H9 (cell line): ENCODE results near the gene DTX2. TPM values are rescaled to one million over a fixed set of nuclear protein-coding genes. Genes with fewer than 3 reads are reported as not detected.
A peak's percentile ranks its signal among the peaks of the same experiment; 100 is the strongest.

Source experiments
- DNase-seq: peaks from one replicate; pipeline ENCODE4 v3.0.0-alpha.2; 2017
- H2AFZ ChIP-seq: one replicate; pipeline ENCODE4 v1.6.1; 2013; ENCODE audit warnings: mild to moderate bottlenecking, low read length, control low read depth, moderate library complexity
- H2AK5ac ChIP-seq: 2 replicates; pipeline ENCODE4 v1.6.1; 2013; ENCODE audit warnings: low read length, control low read depth, mixed read lengths; ENCODE audit not compliant: insufficient read length
- H2BK120ac ChIP-seq: one replicate; pipeline ENCODE4 v1.6.1; 2013; ENCODE audit warnings: low read depth, mild to moderate bottlenecking, low read length, control low read depth, inconsistent platforms; ENCODE audit not compliant: poor library complexity, severe bottlenecking
- H2BK12ac ChIP-seq: 2 replicates; pipeline ENCODE4 v1.6.1; 2013; ENCODE audit warnings: low read length, control low read depth, mixed read lengths, low read depth; ENCODE audit not compliant: insufficient read length
- H2BK15ac ChIP-seq: 2 replicates; pipeline ENCODE4 v1.6.1; 2013; ENCODE audit warnings: low read depth, low read length, control low read depth
- H2BK20ac ChIP-seq: one replicate; pipeline ENCODE4 v1.6.1; 2013; ENCODE audit warnings: low read depth, mild to moderate bottlenecking, low read length, control low read depth, inconsistent platforms; ENCODE audit not compliant: poor library complexity, severe bottlenecking
- H2BK5ac ChIP-seq: 2 replicates; pipeline ENCODE4 v1.6.1; 2013; ENCODE audit warnings: low read length, control low read depth, mixed read lengths; ENCODE audit not compliant: insufficient read length
- H3K14ac ChIP-seq: 2 replicates; pipeline ENCODE4 v1.6.1; 2013; ENCODE audit warnings: low read length, control low read depth; ENCODE audit not compliant: insufficient read depth
- H3K18ac ChIP-seq: 2 replicates; pipeline ENCODE4 v1.6.1; 2013; ENCODE audit warnings: low read depth, mild to moderate bottlenecking, mixed read lengths, low read length, control low read depth; ENCODE audit not compliant: insufficient read length
- H3K23ac ChIP-seq: 2 replicates; pipeline ENCODE4 v1.6.1; 2013; ENCODE audit warnings: low read length, control low read depth, mixed read lengths, low read depth; ENCODE audit not compliant: insufficient read length
- H3K23me2 ChIP-seq: 2 replicates; pipeline ENCODE4 v1.6.1; 2013; ENCODE audit warnings: low read depth, mild to moderate bottlenecking, mixed read lengths, low read length, control low read depth; ENCODE audit not compliant: insufficient read length, poor library complexity, severe bottlenecking
- H3K27ac ChIP-seq: 2 replicates; pipeline ENCODE4 v1.5.1; 2013; ENCODE audit warnings: low read length, control low read depth, mixed read lengths, low read depth; ENCODE audit not compliant: insufficient read length
- H3K27me3 ChIP-seq: 2 replicates; pipeline ENCODE4 v1.6.1; 2013; ENCODE audit warnings: low read length, control low read depth, inconsistent platforms; ENCODE audit not compliant: insufficient read depth
- H3K4ac ChIP-seq: 2 replicates; pipeline ENCODE4 v1.6.1; 2013; ENCODE audit warnings: low read depth, mild to moderate bottlenecking, control low read depth, inconsistent platforms, low read length, moderate library complexity
- H3K4me1 ChIP-seq: 2 replicates; pipeline ENCODE4 v1.6.1; 2013; ENCODE audit warnings: low read length, control low read depth, inconsistent platforms; ENCODE audit not compliant: insufficient read depth
- H3K4me2 ChIP-seq: 2 replicates; pipeline ENCODE4 v1.6.1; 2013; ENCODE audit warnings: low read length, control low read depth, mixed read lengths; ENCODE audit not compliant: insufficient read length, insufficient read depth
- H3K56ac ChIP-seq: 2 replicates; pipeline ENCODE4 v1.6.1; 2013; ENCODE audit warnings: low read depth, mild to moderate bottlenecking, mixed read lengths, low read length, control low read depth; ENCODE audit not compliant: insufficient read length
- H3K79me1 ChIP-seq: 2 replicates; pipeline ENCODE4 v1.6.1; 2013; ENCODE audit warnings: low read depth, mild to moderate bottlenecking, moderate library complexity, low read length, control low read depth, inconsistent platforms; ENCODE audit not compliant: insufficient read depth, poor library complexity, severe bottlenecking
- H3K79me2 ChIP-seq: 2 replicates; pipeline ENCODE4 v1.6.1; 2013; ENCODE audit warnings: low read length, control low read depth, inconsistent platforms; ENCODE audit not compliant: insufficient read depth
- H3K9ac ChIP-seq: 2 replicates; pipeline ENCODE4 v1.6.1; 2013; ENCODE audit warnings: low read length, control low read depth, mixed read lengths; ENCODE audit not compliant: insufficient read length; ENCODE audit errors: extremely low read depth
- H3K9me3 ChIP-seq: one replicate; pipeline ENCODE4 v1.6.1; 2013; ENCODE audit warnings: low read depth, low read length, inconsistent platforms; ENCODE audit not compliant: control insufficient read depth
- H3T11ph ChIP-seq: one replicate; pipeline ENCODE4 v1.6.1; 2013; ENCODE audit warnings: mild to moderate bottlenecking, low read length, control low read depth, inconsistent platforms
- H4K20me1 ChIP-seq: one replicate; pipeline ENCODE4 v1.6.1; 2013; ENCODE audit not compliant: control insufficient read depth, insufficient read length, insufficient read depth
- H4K5ac ChIP-seq: 2 replicates; pipeline ENCODE4 v1.6.1; 2013; ENCODE audit warnings: low read depth, mild to moderate bottlenecking, mixed read lengths, low read length, control low read depth; ENCODE audit not compliant: insufficient read length
- H4K8ac ChIP-seq: replicated peaks from 2 replicates; pipeline ENCODE4 v1.6.1; 2013; ENCODE audit warnings: low read length, control low read depth, mixed read lengths, low read depth; ENCODE audit not compliant: insufficient read length
- H4K91ac ChIP-seq: 2 replicates; pipeline ENCODE4 v1.6.1; 2013; ENCODE audit warnings: low read depth, mild to moderate bottlenecking, moderate library complexity, mixed read lengths, low read length, control low read depth; ENCODE audit not compliant: insufficient read length
- H3K27ac Mint-ChIP-seq, 3 experiments: 2 replicates in 2 of 3; 3 replicates in 1 of 3; pipeline ENCODE4 v1.8.0; 2020 to 2021; ENCODE audit warnings: mixed read lengths in 3 of 3, mild to moderate bottlenecking in 1 of 3, moderate library complexity in 1 of 3
- H3K27me3 Mint-ChIP-seq: 2 replicates; pipeline ENCODE4 v1.8.0; 2021; ENCODE audit warnings: low read depth, mild to moderate bottlenecking, moderate library complexity, mixed read lengths
- H3K36me3 Mint-ChIP-seq, 3 experiments: 2 replicates in 2 of 3; 3 replicates in 1 of 3; pipeline ENCODE4 v1.8.0; 2020 to 2021; ENCODE audit warnings: low read depth in 3 of 3, mixed read lengths in 3 of 3; ENCODE audit not compliant: insufficient read depth in 1 of 3
- H3K4me1 Mint-ChIP-seq, 2 experiments: 2 replicates each; pipeline ENCODE4 v1.8.0; 2020; ENCODE audit warnings: mixed read lengths in 2 of 2
- H3K4me3 Mint-ChIP-seq, 2 experiments: 2 replicates in 1 of 2; 3 replicates in 1 of 2; pipeline ENCODE4 v1.8.0; 2020 to 2021; ENCODE audit warnings: mild to moderate bottlenecking in 2 of 2, mixed read lengths in 2 of 2, moderate library complexity in 1 of 2
- H3K9me3 Mint-ChIP-seq, 2 experiments: 2 replicates in 1 of 2; 3 replicates in 1 of 2; pipeline ENCODE4 v1.8.0; 2020; ENCODE audit warnings: mild to moderate bottlenecking in 2 of 2, mixed read lengths in 2 of 2, moderate library complexity in 1 of 2
- CTCF ChIP-seq: fragments of 200-600 bp; sonication (generic); conservative IDR thresholded peaks from 3 replicates; pipeline ENCODE4 v1.8.0; 2021; ENCODE audit warnings: antibody characterized with exemption, mild to moderate bottlenecking
- WGBS: extraction: QIAGEN DNeasy Blood & Tissue Kit; methylation state at CpG from one replicate; pipeline ENCODE4 v1.1.7; 2013; ENCODE audit warnings: missing lambda C conversion rate, low lambda C conversion rate, mixed read lengths; ENCODE audit not compliant: insufficient read length; ENCODE audit errors: extremely low coverage; 5-methylcytosine and 5-hydroxymethylcytosine counted together
- total RNA-seq: library from RNA; stranded (reverse); gene quantifications from 2 replicates; pipeline ENCODE4 v1.2.1, GENCODE V29; 2021

Gene DTX2
- total RNA-seq, 1 experiment from 2014 or later = 48.8 TPM

GRCh38 chr7:76426246-76426645 is 35.3 kb upstream of the DTX2 start:
- Histone ChIP-seq H3K9me3 (no peaks in the 10 kb centered on the region), H3K23ac (no peak overlapping the region), H4K5ac (no peak overlapping the region), H3K27me3 (no peaks in the 10 kb centered on the region), H3K56ac (no peak overlapping the region), H3K23me2 (no peaks in the 10 kb centered on the region), H2AFZ (no peak overlapping the region), H3K4me1 (peaks cover 5% of the 10 kb centered on the region; the same call in 1 of the 2 replicates), H3K14ac (no peak overlapping the region), H4K20me1 (no peaks in the 10 kb centered on the region), H2BK15ac (no peak overlapping the region), H4K8ac (no peak overlapping the region), H2BK20ac (no peak overlapping the region), H2BK120ac (peak overlapping the region; percentile 39), H3K27ac (no peak overlapping the region), H3K79me2 (no peaks in the 10 kb centered on the region), H3K79me1 (no peaks in the 10 kb centered on the region), H3K9ac (no peak overlapping the region), H3K18ac (no peak overlapping the region), H4K91ac (peak overlapping the region; percentile 68), H3K4ac (no peak overlapping the region), H2AK5ac (no peak overlapping the region), H2BK5ac (no peak overlapping the region), H3T11ph (no peak overlapping the region), H3K4me2 (no peak overlapping the region), H2BK12ac (no peak overlapping the region)
- H3K27me3 Mint-ChIP-seq = no peaks in the 10 kb centered on the region; the same call in 1 of the 2 replicates
- no peaks in the 10 kb centered on the region for H3K9me3 Mint-ChIP-seq
- H3K36me3 Mint-ChIP-seq = no peaks in the 10 kb centered on the region; a peak in 1 of 7 replicates
- H3K4me3 Mint-ChIP-seq = no peak overlapping the region
- H3K4me1 Mint-ChIP-seq = peaks cover 22 to 29% of the 10 kb centered on the region in 2 experiments
- WGBS = no CpG with 5 or more reads among the region's 4 CpGs
- H3K27ac Mint-ChIP-seq = no peak overlapping the region
- no peak for DNase-seq
- TF ChIP-seq CTCF = no peak
